GM18511 (cell line): ENCODE results near the gene LCMT1.
"Not testable (repeated sequence)": the region's sequence is repeated elsewhere in the genome, so short reads cannot be mapped to it uniquely, and the experiment has no call there.

Experiments used
- ATAC-seq: cut with Tn5 transposase; IDR thresholded peaks from one replicate; pipeline ENCODE4 v1.9.1; 2021; ENCODE audit warnings: mild to moderate bottlenecking, moderate library complexity; ENCODE audit not compliant: unreplicated experiment

Gene LCMT1

DNA sequence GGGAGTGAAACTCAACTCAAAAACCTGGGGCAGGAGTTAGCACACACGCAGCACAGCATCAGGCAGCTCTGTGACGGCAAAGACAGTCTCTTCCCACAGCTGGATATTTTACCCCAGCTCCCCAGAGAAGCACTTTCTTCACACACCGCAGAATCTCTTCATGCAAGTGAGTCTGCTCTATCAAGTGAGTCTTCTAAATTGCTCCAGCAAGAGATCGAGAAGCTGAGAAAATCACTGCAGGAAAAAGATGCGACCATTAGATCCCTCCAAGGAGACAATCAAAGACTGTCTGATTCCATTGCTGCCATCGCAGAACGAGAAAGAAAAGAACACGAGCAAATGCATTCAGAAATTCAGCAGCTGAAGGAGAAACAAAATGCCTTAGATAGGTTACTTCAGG is 16.9 kb upstream of the LCMT1 start:
- ATAC-seq, result no peak

- no peak for ATAC-seq
These were observed 15.9 kb upstream of the LCMT1 start for GRCh38 chr16:25095636-25096035.

DNA sequence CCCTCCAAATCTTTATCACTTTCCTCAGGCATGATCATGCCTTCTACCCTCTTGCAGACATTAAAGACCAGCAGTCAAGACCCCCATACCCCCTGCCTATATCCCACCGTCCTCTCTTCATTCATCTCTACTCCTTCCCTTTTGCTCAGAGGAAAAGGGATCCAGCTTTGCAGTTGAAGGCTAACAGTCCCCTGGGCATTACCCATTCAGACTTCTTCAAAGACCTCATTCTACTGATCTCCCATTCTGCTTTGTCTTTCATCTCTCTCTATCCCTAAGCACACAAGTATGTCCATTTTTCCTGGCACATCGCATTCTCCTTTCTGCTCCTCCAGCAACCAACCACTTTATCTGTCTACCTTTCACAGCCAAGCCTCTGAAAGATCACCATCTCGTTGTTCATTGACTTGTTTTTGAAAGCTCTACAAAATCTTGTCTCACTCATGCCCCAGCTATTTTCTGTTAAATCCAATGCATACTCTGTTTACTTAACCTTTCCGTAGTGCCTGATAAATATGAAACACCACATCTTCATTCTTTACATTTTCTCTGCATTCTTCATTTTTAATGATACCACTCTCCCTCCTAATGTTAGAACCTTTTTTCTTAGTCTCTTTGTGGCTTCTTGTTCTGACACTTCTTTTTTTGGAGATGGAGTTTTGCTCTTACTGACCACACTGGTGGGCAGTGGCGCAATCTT is 14.1 kb upstream of the LCMT1 start:
- no peak for ATAC-seq

DNA sequence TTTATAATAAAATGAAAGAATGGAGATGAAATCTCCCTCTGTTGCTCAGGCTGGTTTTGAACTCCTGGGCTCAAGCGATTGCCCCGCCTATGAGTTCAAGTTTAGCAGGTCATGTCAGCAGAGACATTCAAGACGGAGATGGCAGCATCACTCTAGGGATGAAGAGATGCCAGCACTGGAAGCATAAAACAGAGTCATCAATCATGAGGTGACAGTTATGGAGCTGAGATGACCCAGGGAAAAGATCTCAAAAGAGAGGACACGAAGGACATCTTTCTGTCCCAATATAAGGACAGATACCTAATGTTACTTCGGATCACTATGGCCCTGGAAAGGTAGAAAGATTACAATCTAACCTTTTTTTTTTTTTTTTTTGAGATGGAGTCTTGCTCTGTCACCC is 11.0 kb upstream of the LCMT1 start:
- no peak for ATAC-seq

- ATAC-seq, result peak; percentile 49
These were observed 4.7 kb upstream of the LCMT1 start for GRCh38 chr16:25106567-25107465.

- ATAC-seq, result no peak
These were observed 4.1 kb upstream of the LCMT1 start for GRCh38 chr16:25107466-25107792.

GRCh38 chr16:25108054-25108453 is 3.5 kb upstream of the LCMT1 start:
- ATAC-seq, result no peak

GRCh38 chr16:25109643-25110042 is 1.9 kb upstream of the LCMT1 start:
- no peak for ATAC-seq

- ATAC-seq, result no peak
These were observed 1.1 kb upstream of the LCMT1 start for GRCh38 chr16:25110387-25110947.

- no peak for ATAC-seq
These were observed 2.6 kb downstream of the LCMT1 start for GRCh38 chr16:25114121-25114520.

GRCh38 chr16:25118851-25119578 is 7.5 kb downstream of the LCMT1 start:
- no peak for ATAC-seq

DNA sequence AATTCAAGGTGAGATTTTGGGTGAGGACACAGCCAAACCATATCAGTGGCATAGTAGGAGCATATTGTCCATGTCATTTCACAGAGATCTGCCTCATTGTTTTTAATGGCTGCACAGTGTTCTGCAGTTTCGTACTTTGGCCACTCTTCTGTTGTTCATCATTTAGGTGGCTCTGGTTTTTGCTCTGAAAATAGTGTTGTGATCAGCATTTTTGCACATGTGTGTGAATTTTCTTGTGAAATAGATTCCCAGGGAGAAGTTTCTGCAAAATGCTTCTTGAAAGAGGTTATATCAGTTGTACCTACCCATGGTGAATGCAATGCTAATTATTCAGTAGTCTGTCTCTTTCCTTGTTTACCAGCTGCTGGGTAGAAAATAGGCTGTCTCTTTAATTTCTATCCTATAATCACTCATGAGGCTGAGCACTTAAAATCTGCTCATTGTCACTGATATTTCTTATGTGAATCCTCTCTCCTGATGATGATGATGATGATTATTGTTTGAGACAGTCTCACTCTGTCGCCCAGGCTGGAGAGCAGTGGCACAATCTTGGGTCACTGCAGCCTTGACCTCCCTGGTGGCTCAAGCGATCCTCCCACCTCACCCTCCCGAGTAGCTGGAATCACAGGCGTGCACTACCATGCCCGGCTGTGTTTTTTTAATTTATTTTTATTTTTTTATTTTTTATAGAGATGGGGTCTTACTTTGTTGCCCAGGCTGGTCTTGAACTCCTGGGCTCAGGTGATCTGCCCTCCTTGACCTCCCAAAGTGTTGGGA is 10.5 kb downstream of the LCMT1 start:
- no peak for ATAC-seq

DNA sequence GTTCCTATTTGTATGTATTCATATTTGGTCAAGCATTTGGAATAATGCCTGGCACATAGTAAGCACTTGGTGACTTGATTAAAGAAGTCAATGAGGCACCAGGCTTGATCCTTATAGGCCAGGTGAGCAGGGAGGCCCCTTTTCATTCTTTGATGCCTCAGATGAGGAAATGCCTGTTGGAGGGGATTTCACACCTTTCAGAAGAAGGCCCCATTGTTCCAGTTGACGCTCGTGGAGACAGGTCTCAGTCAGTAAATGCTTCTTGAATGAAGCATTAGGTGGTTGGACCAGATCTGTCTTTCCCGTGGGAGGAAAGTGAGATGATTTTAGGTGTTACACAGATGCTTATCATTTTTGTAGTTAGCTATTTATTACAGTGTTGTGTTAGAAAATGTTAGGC is 13.0 kb downstream of the LCMT1 start:
- no peak for ATAC-seq

GRCh38 chr16:25126086-25126666 is 14.6 kb downstream of the LCMT1 start:
- ATAC-seq, result not testable (repeated sequence)

GRCh38 chr16:25126820-25127232 is 15.3 kb downstream of the LCMT1 start:
- no peak for ATAC-seq

DNA sequence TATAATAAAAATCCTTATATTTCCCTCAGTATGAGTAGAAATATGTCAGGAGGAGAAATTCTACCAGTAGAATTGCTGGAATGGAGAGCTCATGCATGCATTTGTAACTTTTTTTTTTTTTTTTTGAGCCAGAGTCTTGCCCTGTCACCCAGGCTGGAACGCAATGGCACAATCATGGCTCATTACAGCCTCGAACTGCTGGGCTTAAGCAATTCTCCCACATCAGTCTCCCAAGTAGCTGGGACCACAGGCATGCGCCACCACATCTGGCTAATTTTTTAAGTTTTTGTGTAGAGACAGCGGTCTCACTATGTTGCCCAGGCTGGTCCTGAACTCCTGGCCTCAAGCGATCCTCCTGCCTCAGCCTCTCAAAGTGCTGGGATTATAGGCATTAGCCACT is 21.2 kb downstream of the LCMT1 start:
- ATAC-seq, result not testable (repeated sequence)

GRCh38 chr16:25134166-25134700 is 22.7 kb downstream of the LCMT1 start:
- no peak for ATAC-seq

GRCh38 chr16:25135254-25135878 is 23.8 kb downstream of the LCMT1 start:
- ATAC-seq, result no peak

- no peak for ATAC-seq
These were observed 26.6 kb downstream of the LCMT1 start for GRCh38 chr16:25138130-25138529.
